ENCODE results near the gene RPIA.
"Not testable (repeated sequence)": the region's sequence is repeated elsewhere in the genome, so short reads cannot be mapped to it uniquely, and the experiment has no call there.

Gene RPIA

GRCh38 chr2:88691339-88692183, at the start of gene RPIA:
Gene RPIA, plus strand, starts transcription at chr2:88691673. Its CDS starts 26 bp downstream, at chr2:88691699.
- Mint-ChIP-seq H3K36me3 (peaks cover 7% of the 10 kb centered on the region), H3K27ac (peak within 1 kb of the TSS; percentile 87), H3K4me1 (peaks cover 51% of the 10 kb centered on the region), H3K27me3 (no peaks in the 10 kb centered on the region), H3K4me3 (peak within 1 kb of the TSS; percentile 89), H3K9me3 (no peaks in the 10 kb centered on the region)
- DNase-seq (ENCODE audit: low spot score in 2 of 2) (peak; percentile 96 to 98), ATAC-seq (ENCODE audit: low read depth) (peak; percentile 91)

GRCh38 chr2:88642278-88642677, 49.2 kb upstream of the RPIA start:
- no peaks in the 10 kb centered on the region for H3K4me1 Mint-ChIP-seq
- no peak for ATAC-seq (ENCODE audit: low read depth)
- H3K4me3 Mint-ChIP-seq, result no peak overlapping the region

GRCh38 chr2:88645291-88645882, 46.1 kb upstream of the RPIA start:
- H3K4me3 Mint-ChIP-seq, H3K27ac Mint-ChIP-seq: not testable (repeated sequence)

More at GRCh38 chr2:88642278-88642677, 49.2 kb upstream of the RPIA start:
- DNase-seq (ENCODE audit: low spot score in 2 of 2), result no peak
- peaks cover 9% of the 10 kb centered on the region for H3K36me3 Mint-ChIP-seq
- H3K27ac Mint-ChIP-seq, result no peak overlapping the region
- H3K9me3 Mint-ChIP-seq, result peaks cover 5% of the 10 kb centered on the region
- H3K27me3 Mint-ChIP-seq, result peaks cover 2% of the 10 kb centered on the region

GRCh38 chr2:88651646-88652045, 39.8 kb upstream of the RPIA start:
- DNase-seq (ENCODE audit: low spot score in 2 of 2) (no peak), ATAC-seq (ENCODE audit: low read depth) (no peak)
- no peaks in the 10 kb centered on the region for H3K9me3 Mint-ChIP-seq
- no peak overlapping the region for H3K4me3 Mint-ChIP-seq
- no peaks in the 10 kb centered on the region for H3K27me3 Mint-ChIP-seq
- H3K36me3 Mint-ChIP-seq, result no peaks in the 10 kb centered on the region
- peaks cover 3% of the 10 kb centered on the region for H3K4me1 Mint-ChIP-seq
- no peak overlapping the region for H3K27ac Mint-ChIP-seq

More at GRCh38 chr2:88645291-88645882, 46.1 kb upstream of the RPIA start:
- H3K4me1 Mint-ChIP-seq; H3K9me3 Mint-ChIP-seq; H3K27me3 Mint-ChIP-seq; DNase-seq (ENCODE audit: low spot score in 2 of 2); ATAC-seq (ENCODE audit: low read depth); H3K36me3 Mint-ChIP-seq: not testable (repeated sequence)

- no peak for DNase-seq (ENCODE audit: low spot score in 2 of 2)
- Mint-ChIP-seq H3K27ac (no peak overlapping the region), H3K9me3 (no peaks in the 10 kb centered on the region), H3K4me3 (no peak overlapping the region), H3K36me3 (no peaks in the 10 kb centered on the region), H3K27me3 (no peaks in the 10 kb centered on the region), H3K4me1 (peaks cover 3% of the 10 kb centered on the region)
- ATAC-seq (ENCODE audit: low read depth), result no peak
These were observed 36.8 kb upstream of the RPIA start for GRCh38 chr2:88654714-88655113.

- H3K4me1 Mint-ChIP-seq, result peaks cover 3% of the 10 kb centered on the region
- H3K9me3 Mint-ChIP-seq, result peaks cover 2% of the 10 kb centered on the region
- H3K27me3 Mint-ChIP-seq, result no peaks in the 10 kb centered on the region
- no peak overlapping the region for H3K4me3 Mint-ChIP-seq
- no peak overlapping the region for H3K27ac Mint-ChIP-seq
- ATAC-seq (ENCODE audit: low read depth) (no peak), DNase-seq (ENCODE audit: low spot score in 2 of 2) (no peak)
- no peaks in the 10 kb centered on the region for H3K36me3 Mint-ChIP-seq
These were observed 34.8 kb upstream of the RPIA start for GRCh38 chr2:88656690-88657089.

GRCh38 chr2:88657131-88657530, 34.3 kb upstream of the RPIA start:
- no peak for DNase-seq (ENCODE audit: low spot score in 2 of 2)
- Mint-ChIP-seq H3K4me1 (no peaks in the 10 kb centered on the region), H3K9me3 (peaks cover 2% of the 10 kb centered on the region), H3K4me3 (no peak overlapping the region), H3K36me3 (no peaks in the 10 kb centered on the region), H3K27ac (no peak overlapping the region), H3K27me3 (no peaks in the 10 kb centered on the region)
- ATAC-seq (ENCODE audit: low read depth), result no peak

- H3K9me3 Mint-ChIP-seq, result peaks cover 2% of the 10 kb centered on the region
- peaks cover under 1% of the 10 kb centered on the region for H3K36me3 Mint-ChIP-seq
- H3K27me3 Mint-ChIP-seq, result no peaks in the 10 kb centered on the region
- H3K4me1 Mint-ChIP-seq, result no peaks in the 10 kb centered on the region
- H3K4me3 Mint-ChIP-seq, result no peak overlapping the region
- no peak for DNase-seq (ENCODE audit: low spot score in 2 of 2)
- no peak for ATAC-seq (ENCODE audit: low read depth)
- no peak overlapping the region for H3K27ac Mint-ChIP-seq
These were observed 33.1 kb upstream of the RPIA start for GRCh38 chr2:88658326-88658725.

- no peak for DNase-seq (ENCODE audit: low spot score in 2 of 2)
- no peak for ATAC-seq (ENCODE audit: low read depth)
- Mint-ChIP-seq H3K27me3 (no peaks in the 10 kb centered on the region), H3K36me3 (peaks cover 4% of the 10 kb centered on the region), H3K4me3 (no peak overlapping the region), H3K9me3 (peaks cover 3% of the 10 kb centered on the region), H3K27ac (no peak overlapping the region), H3K4me1 (no peaks in the 10 kb centered on the region)
These were observed 32.5 kb upstream of the RPIA start for GRCh38 chr2:88658881-88659537.

- ATAC-seq (ENCODE audit: low read depth) (no peak), DNase-seq (ENCODE audit: low spot score in 2 of 2) (no peak)
- peaks cover 6% of the 10 kb centered on the region for H3K36me3 Mint-ChIP-seq
- peaks cover 3% of the 10 kb centered on the region for H3K9me3 Mint-ChIP-seq
- H3K4me1 Mint-ChIP-seq, result no peaks in the 10 kb centered on the region
- H3K27ac Mint-ChIP-seq, result no peak overlapping the region
- no peaks in the 10 kb centered on the region for H3K27me3 Mint-ChIP-seq
- no peak overlapping the region for H3K4me3 Mint-ChIP-seq
These were observed 31.9 kb upstream of the RPIA start for GRCh38 chr2:88659538-88659915.

- Mint-ChIP-seq H3K36me3 (peaks cover 6% of the 10 kb centered on the region), H3K4me3 (no peak overlapping the region), H3K9me3 (peaks cover 3% of the 10 kb centered on the region), H3K4me1 (no peaks in the 10 kb centered on the region), H3K27me3 (no peaks in the 10 kb centered on the region), H3K27ac (no peak overlapping the region)
- DNase-seq (ENCODE audit: low spot score in 2 of 2) (no peak), ATAC-seq (ENCODE audit: low read depth) (no peak)
These were observed 30.9 kb upstream of the RPIA start for GRCh38 chr2:88660622-88661021.

GRCh38 chr2:88666576-88666975, 24.9 kb upstream of the RPIA start:
- H3K36me3 Mint-ChIP-seq, result peaks cover 9% of the 10 kb centered on the region
- H3K27ac Mint-ChIP-seq, result no peak overlapping the region
- H3K4me1 Mint-ChIP-seq, result no peaks in the 10 kb centered on the region
- ATAC-seq (ENCODE audit: low read depth) (no peak), DNase-seq (ENCODE audit: low spot score in 2 of 2) (no peak)
- H3K4me3 Mint-ChIP-seq, result no peak overlapping the region
- peaks cover 1% of the 10 kb centered on the region for H3K9me3 Mint-ChIP-seq
- H3K27me3 Mint-ChIP-seq, result no peaks in the 10 kb centered on the region

GRCh38 chr2:88667219-88667618, 24.3 kb upstream of the RPIA start:
- no peaks in the 10 kb centered on the region for H3K27me3 Mint-ChIP-seq
- peaks cover 1% of the 10 kb centered on the region for H3K9me3 Mint-ChIP-seq
- peaks cover 9% of the 10 kb centered on the region for H3K36me3 Mint-ChIP-seq
- H3K27ac Mint-ChIP-seq, result no peak overlapping the region
- DNase-seq (ENCODE audit: low spot score in 2 of 2) (no peak), ATAC-seq (ENCODE audit: low read depth) (no peak)
- H3K4me3 Mint-ChIP-seq, result no peak overlapping the region
- H3K4me1 Mint-ChIP-seq, result peaks cover 3% of the 10 kb centered on the region

GRCh38 chr2:88668862-88669261, 22.6 kb upstream of the RPIA start:
- Mint-ChIP-seq H3K27ac (no peak overlapping the region), H3K4me3 (no peak overlapping the region), H3K9me3 (peaks cover under 1% of the 10 kb centered on the region), H3K36me3 (peaks cover 6% of the 10 kb centered on the region), H3K27me3 (no peaks in the 10 kb centered on the region), H3K4me1 (peaks cover 4% of the 10 kb centered on the region)
- ATAC-seq (ENCODE audit: low read depth) (no peak), DNase-seq (ENCODE audit: low spot score in 2 of 2) (no peak)

Measured in memory B cell (primary cell).